GM21529 (cell line): ENCODE measurements around the gene SIK3.
A peak's percentile ranks its signal among the peaks of the same experiment; 100 is the strongest.
"Not testable (repeated sequence)": the region's sequence is repeated elsewhere in the genome, so short reads cannot be mapped to it uniquely, and the experiment has no call there.

Experiments used
- ATAC-seq: cut with Tn5 transposase; IDR thresholded peaks from one replicate; pipeline ENCODE4 v1.9.1; 2021; ENCODE audit not compliant: unreplicated experiment

SIK3 gene

DNA sequence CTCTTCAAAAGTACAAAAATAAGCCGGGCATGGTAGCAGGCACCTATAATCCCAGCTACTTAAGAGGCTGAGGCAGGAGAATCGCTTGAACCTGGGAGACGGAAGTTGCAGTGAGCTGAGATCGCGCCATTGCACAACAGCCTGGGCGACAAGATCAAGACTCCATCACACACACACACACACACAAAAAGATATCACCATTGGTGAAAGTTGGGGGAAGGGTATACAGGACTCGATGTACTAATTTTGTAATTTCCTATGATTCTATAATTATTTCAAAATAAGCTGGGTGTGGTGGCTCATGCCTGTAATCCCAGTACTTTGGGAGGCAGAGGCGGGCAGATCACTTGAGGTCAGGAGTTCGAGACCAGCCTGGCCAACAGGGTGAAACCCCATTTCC, 48.1 kb downstream of the SIK3 start:
- ATAC-seq: not testable (repeated sequence)

- ATAC-seq: not testable (repeated sequence)
These were observed 51.6 kb downstream of the SIK3 start for GRCh38 chr11:117046627-117047026.

DNA sequence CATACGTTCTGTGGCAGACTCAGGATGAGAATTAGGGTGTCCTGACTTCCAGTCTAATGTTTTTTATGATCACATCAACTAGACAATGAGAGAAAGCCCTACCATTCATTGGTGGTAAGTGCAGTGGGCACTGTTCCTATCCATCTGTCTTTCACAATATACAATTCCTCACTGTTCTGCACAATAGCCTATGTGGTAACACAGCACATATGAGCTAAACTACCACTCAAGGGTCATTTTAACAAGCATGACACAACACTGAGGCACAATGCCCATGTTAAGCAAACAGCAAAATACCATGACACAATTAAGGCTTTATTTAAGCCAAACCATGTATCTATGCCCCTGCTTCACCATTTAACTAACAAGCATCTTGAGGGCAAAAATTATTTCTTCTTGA, 52.3 kb downstream of the SIK3 start:
- ATAC-seq: no peak

DNA sequence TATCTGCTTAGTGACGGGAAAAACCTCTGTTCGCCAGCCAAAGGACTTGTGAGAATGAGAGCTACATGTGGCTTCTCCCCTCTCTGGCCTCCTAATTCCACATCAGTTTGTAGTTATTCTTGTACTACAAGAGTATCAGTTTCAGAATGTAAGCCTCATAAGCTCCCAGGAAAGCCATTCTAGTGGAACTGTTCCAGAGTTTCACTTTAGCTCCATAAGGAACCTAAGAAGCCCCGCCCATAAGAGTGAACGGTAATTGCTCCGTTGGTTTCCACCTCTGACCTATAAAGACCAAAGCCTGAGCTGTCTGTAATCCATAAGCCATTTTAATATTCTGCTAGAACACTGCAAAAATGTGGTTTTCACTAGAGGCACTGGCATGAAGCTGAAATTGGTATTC, 53.0 kb downstream of the SIK3 start:
- ATAC-seq: no peak

- ATAC-seq: no peak
These were observed 53.8 kb downstream of the SIK3 start for GRCh38 chr11:117044287-117045035.

GRCh38 chr11:117042689-117043088, 55.5 kb downstream of the SIK3 start:
- ATAC-seq: no peak

GRCh38 chr11:117039900-117040299, 58.3 kb downstream of the SIK3 start:
- ATAC-seq: no peak

DNA sequence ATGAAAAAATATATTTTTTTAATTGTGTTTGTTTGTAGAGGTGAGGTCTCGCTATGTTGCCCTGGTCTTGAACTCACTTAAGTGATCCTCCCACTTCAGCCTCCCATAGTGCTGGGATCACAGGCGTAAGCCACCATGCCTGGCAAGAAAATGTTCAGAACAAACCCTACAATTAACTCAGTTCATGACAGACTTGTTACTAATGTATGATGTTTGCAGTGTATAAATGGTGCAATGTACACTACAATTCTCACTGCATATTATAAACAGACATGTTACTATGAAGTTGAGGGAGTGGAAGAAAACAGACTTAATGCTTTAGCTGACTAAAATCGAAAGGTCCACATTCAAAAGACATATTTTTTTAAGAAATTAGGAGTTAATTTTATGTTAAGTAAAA, 59.0 kb downstream of the SIK3 start:
- ATAC-seq: no peak

GRCh38 chr11:117037975-117038350, 60.3 kb downstream of the SIK3 start:
- no peak for ATAC-seq

DNA sequence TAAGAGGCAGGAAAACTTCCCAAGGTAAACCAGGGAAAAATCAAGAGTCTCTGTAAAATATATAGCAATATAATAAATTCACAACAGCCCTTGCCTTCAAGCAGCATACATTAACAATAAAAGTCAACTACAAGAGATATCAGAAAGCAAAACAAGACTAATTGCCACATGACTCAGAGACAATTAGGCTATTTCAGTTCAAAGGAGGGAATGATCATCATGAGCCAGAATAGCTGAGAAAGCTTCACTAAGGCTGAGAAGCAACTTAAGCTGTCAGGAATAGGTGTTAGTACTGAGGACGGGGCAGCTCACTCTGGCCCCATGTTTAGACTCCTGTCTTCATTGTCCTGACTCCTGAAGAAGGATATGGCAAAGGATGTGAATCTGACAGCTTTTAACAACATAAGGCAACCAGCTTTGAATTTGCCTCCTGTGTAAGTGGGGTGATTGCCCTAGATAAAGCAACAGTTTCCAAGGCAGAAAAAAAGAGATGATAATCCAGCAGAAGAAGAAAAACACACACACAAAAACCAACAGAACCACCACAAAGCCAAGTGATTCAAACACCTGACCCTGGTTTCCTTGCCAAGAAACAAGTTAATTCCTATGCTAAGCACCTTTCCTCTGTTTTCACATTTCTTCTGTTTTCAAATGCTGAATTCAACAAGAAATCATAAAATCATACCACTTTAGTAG, 60.8 kb downstream of the SIK3 start:
- no peak for ATAC-seq

DNA sequence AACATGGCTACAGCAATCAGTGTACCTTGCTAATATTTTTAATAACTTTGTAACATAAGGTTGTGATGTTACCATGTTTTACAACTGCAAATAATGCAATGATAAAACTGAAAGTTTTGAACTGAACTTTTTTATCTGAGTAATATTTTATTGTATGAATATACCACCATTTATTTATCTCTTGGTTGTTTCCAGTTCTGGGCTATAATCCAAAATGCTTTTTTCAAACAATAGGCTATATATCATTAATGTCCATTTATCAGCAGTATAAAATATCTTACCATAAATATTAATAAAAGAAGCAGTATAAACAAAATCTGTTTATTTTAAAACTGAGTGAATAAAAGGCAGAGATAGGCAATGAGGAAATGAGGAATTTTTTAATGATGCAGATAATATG, 63.3 kb downstream of the SIK3 start:
- ATAC-seq: no peak

- ATAC-seq: no peak
These were observed 71.5 kb downstream of the SIK3 start for GRCh38 chr11:117026593-117027330.

DNA sequence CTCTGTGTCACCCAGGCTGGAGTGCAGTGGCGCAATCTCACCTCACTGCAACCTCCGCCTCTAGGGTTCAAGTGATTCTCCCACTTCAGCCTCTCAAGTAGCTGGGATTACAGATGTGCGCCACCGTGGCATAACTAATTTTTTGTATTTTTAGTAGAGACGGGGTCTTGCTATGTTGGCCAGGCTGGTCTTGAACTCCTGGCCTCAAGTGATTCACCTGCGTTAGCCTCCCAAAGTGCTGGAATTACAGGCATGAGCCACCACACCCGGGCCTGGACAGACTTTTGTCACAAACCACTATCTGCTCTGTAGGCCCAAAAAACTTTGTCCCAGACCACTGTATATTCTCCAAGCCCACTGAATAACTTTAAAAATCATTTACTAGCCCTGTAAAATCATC, 74.5 kb downstream of the SIK3 start:
- ATAC-seq: not testable (repeated sequence)

DNA sequence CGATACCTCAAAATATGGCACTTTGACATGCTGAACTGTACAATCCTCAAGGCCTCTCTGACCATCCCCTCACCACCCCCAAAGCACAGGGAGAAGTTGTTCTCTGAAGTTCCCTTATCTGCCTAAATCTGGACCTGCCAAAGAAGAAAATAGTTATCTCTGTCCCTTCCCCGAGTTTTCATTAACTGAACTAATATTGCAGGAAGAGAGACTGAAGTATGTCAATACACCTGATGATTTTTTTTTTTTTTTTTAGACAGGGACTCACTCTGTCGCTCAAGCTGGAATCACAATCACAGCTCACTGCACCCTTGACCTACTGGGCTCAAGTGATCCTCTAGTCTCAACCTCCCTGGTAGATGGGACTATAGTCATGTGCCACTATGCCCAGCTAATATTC, 75.0 kb downstream of the SIK3 start:
- no peak for ATAC-seq

- no peak for ATAC-seq
These were observed 75.7 kb downstream of the SIK3 start for GRCh38 chr11:117022526-117022925.

DNA sequence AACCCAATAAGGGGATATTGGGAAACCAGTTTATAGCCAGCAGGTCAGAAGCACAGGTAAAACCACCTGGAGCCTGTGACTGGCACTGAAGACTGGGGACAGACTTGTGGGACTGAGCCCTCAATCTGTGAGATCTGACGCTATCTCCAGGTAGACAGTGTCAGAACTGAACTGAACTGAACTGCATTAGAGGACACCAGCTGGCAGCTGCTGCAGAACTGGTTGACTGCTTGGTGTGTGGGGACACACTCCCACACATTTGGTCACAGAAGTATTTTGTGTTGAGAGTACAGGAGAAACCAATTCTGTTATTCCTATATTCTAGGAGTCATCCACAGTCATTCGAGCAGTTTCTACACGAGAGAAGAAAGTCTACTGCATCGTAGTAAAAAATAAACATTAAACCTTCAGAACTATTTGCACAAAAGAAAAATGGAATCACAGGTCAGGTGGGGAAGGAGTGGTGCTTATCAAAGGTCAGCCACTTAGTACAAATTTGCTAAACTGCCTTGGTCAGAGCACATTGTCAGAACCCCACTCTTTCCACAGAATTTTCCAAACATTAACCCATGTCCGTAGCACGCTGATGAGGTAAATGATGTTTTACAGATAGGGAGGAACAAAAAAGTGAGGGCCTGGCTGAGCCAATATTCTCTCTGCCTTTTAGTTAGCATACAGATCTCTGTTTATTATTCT, 77.2 kb downstream of the SIK3 start:
- ATAC-seq: peak; percentile 49

GRCh38 chr11:117020287-117020686, 77.9 kb downstream of the SIK3 start:
- peak; percentile 48 for ATAC-seq

DNA sequence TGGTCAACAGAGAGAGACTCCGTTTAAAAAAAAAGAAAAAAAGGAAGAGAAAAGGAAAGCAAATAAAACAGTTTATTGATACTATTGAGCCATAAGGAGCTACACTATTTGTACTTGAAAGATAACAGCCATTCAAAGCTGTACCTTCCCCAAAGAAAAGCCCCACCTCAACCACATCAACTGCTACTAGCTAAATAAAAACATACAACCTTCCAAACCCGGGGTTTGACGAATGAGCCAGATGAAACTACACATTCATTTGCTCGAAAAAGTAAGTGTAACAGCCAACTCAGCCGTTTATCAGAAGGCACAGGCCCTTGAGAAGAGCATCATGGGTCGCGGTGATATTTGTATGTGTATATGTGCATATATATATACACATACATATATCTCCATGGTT, 78.4 kb downstream of the SIK3 start:
- no peak for ATAC-seq

- no peak for ATAC-seq
These were observed 80.8 kb downstream of the SIK3 start for GRCh38 chr11:117017456-117017855.

DNA sequence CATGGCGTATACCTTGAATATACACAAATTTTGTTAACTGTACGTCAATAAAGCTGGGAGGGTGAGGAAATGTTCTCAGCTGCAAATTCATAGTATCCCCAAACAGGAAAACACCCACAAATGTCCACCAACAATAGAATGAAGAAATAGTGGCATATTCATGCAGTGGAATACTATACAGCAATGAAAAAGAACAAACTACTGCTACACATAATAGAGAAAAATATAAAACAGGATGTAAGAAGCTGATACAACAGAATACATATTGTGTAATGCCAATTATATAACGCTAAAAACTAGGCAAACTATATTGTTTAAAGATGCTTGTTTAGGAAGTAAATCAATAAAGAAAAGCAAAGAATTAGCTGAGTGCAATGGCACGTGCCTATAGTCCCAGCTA, 81.5 kb downstream of the SIK3 start:
- ATAC-seq: no peak

DNA sequence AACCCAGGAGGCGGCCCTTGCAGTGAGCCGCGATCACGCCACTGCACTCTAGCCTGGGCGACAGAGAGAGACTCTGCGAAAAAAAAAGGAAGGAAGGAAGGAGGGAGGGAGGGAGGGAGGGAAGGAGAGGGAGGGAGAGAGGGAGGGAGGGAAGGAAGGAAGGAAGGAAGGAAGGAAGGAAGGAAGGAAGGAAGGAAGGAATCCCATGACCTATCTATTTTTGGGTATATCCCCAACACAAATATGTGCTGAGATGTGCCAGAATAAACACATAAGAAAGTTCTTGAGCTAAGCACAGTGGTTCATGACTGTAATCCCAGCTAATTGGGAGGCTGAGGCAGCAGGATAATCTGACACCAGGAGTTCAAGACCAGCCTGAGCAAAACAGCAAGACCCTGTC, 82.0 kb downstream of the SIK3 start:
- ATAC-seq: no peak

- ATAC-seq: no peak
These were observed 86.7 kb downstream of the SIK3 start for GRCh38 chr11:117011541-117011898.
